MM.1S (cell line): ENCODE data around the gene ACACB.

ENCODE experiments used
- DNase-seq: peaks from one replicate; pipeline ENCODE4 v3.0.0-alpha.2; 2015
- H2AFZ ChIP-seq: fragments of 300-600 bp; sonication (generic); 2 replicates; pipeline ENCODE4 v1.6.0; 2016; ENCODE audit warnings: antibody characterized with exemption, low read length
- H3F3A ChIP-seq: fragments of 300-600 bp; sonication (generic); 2 replicates; pipeline ENCODE4 v1.6.1; 2016; ENCODE audit warnings: mild to moderate bottlenecking, antibody characterized with exemption, low read length, moderate library complexity, mixed read lengths; ENCODE audit not compliant: insufficient read depth
- H3K27ac ChIP-seq: fragments of 300-600 bp; sonication (generic); 2 replicates; pipeline ENCODE4 v1.5.1; 2016; ENCODE audit warnings: mild to moderate bottlenecking, low read length
- H3K27me3 ChIP-seq: fragments of 300-600 bp; sonication (generic); replicated peaks from 2 replicates; pipeline ENCODE4 v1.6.0; 2016; ENCODE audit warnings: low read length; ENCODE audit not compliant: insufficient read depth
- H3K36me3 ChIP-seq: fragments of 300-600 bp; sonication (generic); replicated peaks from 2 replicates; pipeline ENCODE4 v1.6.1; 2016; ENCODE audit warnings: mild to moderate bottlenecking, low read length, mixed read lengths; ENCODE audit not compliant: insufficient read depth
- H3K4me1 ChIP-seq: fragments of 300-600 bp; sonication (generic); 2 replicates; pipeline ENCODE4 v1.6.1; 2016; ENCODE audit warnings: low read length, mixed read lengths
- H3K4me2 ChIP-seq: fragments of 300-600 bp; sonication (generic); 2 replicates; pipeline ENCODE4 v1.6.0; 2016; ENCODE audit warnings: low read depth, low read length
- H3K4me3 ChIP-seq: fragments of 300-600 bp; sonication (generic); 2 replicates; pipeline ENCODE4 v1.5.1; 2016; ENCODE audit warnings: low read length, mixed read lengths
- H3K79me2 ChIP-seq: fragments of 300-600 bp; sonication (generic); 2 replicates; pipeline ENCODE4 v1.6.1; 2016; ENCODE audit warnings: mixed run types, low read length, mixed read lengths
- H3K9ac ChIP-seq: fragments of 300-600 bp; sonication (generic); 2 replicates; pipeline ENCODE4 v1.6.1; 2016; ENCODE audit warnings: low read length, mixed read lengths
- H3K9me2 ChIP-seq: fragments of 300-600 bp; sonication (generic); replicated peaks from 2 replicates; pipeline ENCODE4 v1.6.1; 2016; ENCODE audit warnings: mild to moderate bottlenecking, low read length, mixed read lengths; ENCODE audit not compliant: insufficient read depth
- H3K9me3 ChIP-seq: fragments of 300-600 bp; sonication (generic); replicated peaks from 2 replicates; pipeline ENCODE4 v1.6.1; 2016; ENCODE audit warnings: mild to moderate bottlenecking, low read length, mixed read lengths; ENCODE audit not compliant: insufficient read depth
- H4K20me1 ChIP-seq: fragments of 300-600 bp; sonication (generic); 2 replicates; pipeline ENCODE4 v1.6.1; 2016; ENCODE audit warnings: mild to moderate bottlenecking, low read length, moderate library complexity, mixed read lengths; ENCODE audit not compliant: insufficient read depth
- EZH2 ChIP-seq: fragments of 300-600 bp; sonication (generic); optimal IDR thresholded peaks from 2 replicates; pipeline ENCODE3; 2017; ENCODE audit warnings: low read depth, mild to moderate bottlenecking, antibody characterized with exemption, low read length, mixed read lengths
- EZH2phosphoT487 ChIP-seq: fragments of 300-600 bp; sonication (generic); IDR thresholded peaks from 2 replicates; pipeline ENCODE4 v1.6.1; 2018; ENCODE audit warnings: antibody characterized with exemption, low read length
- TF ChIP-seq, protein P1 (sequence below): fragments of 300-600 bp; sonication (generic); IDR thresholded peaks from 2 replicates; pipeline ENCODE4 v1.5.1; 2016; ENCODE audit warnings: antibody characterized with exemption, low read length, mixed read lengths

ACACB gene

DNA sequence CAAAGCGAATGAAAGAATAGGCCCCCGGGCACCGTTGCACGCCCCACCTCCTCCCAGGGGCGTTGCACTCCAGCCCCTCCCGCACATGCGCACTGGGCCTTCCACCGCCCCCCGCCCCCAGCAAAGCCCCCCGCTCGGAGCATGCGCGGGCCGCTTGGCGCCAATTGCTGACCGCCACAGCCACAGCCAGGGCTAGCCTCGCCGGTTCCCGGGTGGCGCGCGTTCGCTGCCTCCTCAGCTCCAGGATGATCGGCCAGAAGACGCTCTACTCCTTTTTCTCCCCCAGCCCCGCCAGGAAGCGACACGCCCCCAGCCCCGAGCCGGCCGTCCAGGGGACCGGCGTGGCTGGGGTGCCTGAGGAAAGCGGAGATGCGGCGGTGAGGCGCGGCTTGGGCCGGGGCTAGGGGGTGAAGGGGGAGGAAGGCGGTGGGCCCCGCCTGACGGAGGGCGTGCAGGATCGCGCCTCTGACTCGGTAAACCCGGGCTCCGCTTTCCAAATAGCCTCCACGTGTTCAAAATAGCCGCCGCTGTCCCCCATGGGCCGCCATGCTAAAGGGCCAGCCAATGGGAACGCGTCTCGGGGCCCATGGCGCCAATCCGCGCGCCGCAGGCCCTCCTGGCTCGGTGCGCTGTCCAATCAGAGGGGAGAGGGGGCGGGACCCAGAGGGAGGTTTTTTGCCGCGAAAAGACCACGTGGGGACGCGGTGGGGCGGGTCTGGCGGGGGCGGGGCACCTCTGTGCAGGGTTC, 18.8 kb upstream of the ACACB start, which contains the start of gene UNG:
TSS of gene UNG (plus strand) at position 163 of the 748 bp plus-strand sequence. CDS start at position 246, 83 bp downstream.
- Histone ChIP-seq H2AFZ (peak within 1 kb of the TSS; percentile 86), H3K36me3 (peaks cover 9% of the 10 kb centered on the region; the same call in 1 of the 2 replicates), H3K4me3 (peak within 1 kb of the TSS; percentile 82), H3K79me2 (peaks cover 50% of the 10 kb centered on the region), H3F3A (peaks cover 11% of the 10 kb centered on the region), H3K4me1 (peaks cover 26% of the 10 kb centered on the region), H3K27ac (peak within 1 kb of the TSS; percentile 67; the same call in 1 of the 2 replicates), H3K9ac (peak within 1 kb of the TSS; percentile 88), H3K27me3 (no peaks in the 10 kb centered on the region), H4K20me1 (no peaks in the 10 kb centered on the region), H3K9me3 (no peaks in the 10 kb centered on the region), H3K9me2 (no peaks in the 10 kb centered on the region), H3K4me2 (peak within 1 kb of the TSS; percentile 89)
- TF ChIP-seq EZH2 = no peak
- TF ChIP-seq, protein P1, sequence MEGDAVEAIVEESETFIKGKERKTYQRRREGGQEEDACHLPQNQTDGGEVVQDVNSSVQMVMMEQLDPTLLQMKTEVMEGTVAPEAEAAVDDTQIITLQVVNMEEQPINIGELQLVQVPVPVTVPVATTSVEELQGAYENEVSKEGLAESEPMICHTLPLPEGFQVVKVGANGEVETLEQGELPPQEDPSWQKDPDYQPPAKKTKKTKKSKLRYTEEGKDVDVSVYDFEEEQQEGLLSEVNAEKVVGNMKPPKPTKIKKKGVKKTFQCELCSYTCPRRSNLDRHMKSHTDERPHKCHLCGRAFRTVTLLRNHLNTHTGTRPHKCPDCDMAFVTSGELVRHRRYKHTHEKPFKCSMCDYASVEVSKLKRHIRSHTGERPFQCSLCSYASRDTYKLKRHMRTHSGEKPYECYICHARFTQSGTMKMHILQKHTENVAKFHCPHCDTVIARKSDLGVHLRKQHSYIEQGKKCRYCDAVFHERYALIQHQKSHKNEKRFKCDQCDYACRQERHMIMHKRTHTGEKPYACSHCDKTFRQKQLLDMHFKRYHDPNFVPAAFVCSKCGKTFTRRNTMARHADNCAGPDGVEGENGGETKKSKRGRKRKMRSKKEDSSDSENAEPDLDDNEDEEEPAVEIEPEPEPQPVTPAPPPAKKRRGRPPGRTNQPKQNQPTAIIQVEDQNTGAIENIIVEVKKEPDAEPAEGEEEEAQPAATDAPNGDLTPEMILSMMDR = no peak
- TF ChIP-seq EZH2phosphoT487 = no peak
- peak; percentile 97 for DNase-seq

DNA sequence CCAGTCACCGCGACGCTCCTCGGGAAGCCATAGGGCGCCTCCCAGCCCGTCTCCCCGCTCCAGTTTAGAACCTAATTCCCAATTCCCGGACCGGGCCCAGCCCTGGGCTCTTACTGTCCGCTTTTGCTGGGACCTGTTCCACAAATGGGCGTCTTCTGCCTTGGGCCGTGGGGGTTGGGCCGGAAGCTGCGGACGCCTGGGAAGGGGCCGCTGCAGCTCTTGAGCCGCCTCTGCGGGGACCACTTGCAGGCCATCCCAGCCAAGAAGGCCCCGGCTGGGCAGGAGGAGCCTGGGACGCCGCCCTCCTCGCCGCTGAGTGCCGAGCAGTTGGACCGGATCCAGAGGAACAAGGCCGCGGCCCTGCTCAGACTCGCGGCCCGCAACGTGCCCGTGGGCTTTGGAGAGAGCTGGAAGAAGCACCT, 18.2 kb upstream of the ACACB start:
- Histone ChIP-seq H3K4me2 (peak overlapping the region; percentile 89), H3F3A (peaks cover 11% of the 10 kb centered on the region), H3K36me3 (peaks cover 9% of the 10 kb centered on the region; the same call in 1 of the 2 replicates), H3K4me1 (peaks cover 21% of the 10 kb centered on the region), H3K9me3 (no peaks in the 10 kb centered on the region), H2AFZ (peak overlapping the region; percentile 65), H3K79me2 (peaks cover 46% of the 10 kb centered on the region), H4K20me1 (no peaks in the 10 kb centered on the region), H3K4me3 (peak overlapping the region; percentile 82), H3K9ac (peak overlapping the region; percentile 73), H3K9me2 (no peaks in the 10 kb centered on the region), H3K27me3 (no peaks in the 10 kb centered on the region), H3K27ac (peak overlapping the region; percentile 11; the same call in 1 of the 2 replicates)
- TF ChIP-seq, protein P1 = no peak
- TF ChIP-seq EZH2phosphoT487 (no peak), EZH2 (no peak)
- peak; percentile 38 for DNase-seq

DNA sequence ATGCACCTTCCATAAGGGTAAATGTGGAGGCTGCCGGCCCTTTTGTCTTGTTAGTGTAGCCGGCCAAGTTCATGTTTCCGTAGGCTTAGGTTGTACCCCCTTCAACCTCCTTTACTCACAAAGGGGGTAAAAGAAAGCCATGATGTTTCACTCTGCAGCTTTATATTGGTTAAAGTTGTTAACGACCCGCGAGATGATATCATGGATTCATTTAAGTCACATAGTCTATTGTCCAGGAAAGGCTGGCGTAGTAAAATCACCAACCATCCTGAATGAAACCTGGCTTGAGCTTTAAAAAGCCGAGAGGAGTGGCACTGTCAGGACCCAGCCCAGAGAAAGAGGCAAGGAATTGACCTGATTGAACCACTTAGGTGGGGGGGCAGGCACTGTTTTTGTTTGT, 17.7 kb upstream of the ACACB start:
- H3K4me2 ChIP-seq = peak overlapping the region; percentile 89
- TF ChIP-seq EZH2 (no peak), EZH2phosphoT487 (no peak)
- TF ChIP-seq, protein P1 = no peak
- peak overlapping the region; percentile 65 for H2AFZ ChIP-seq
- peak overlapping the region; percentile 73 for H3K9ac ChIP-seq
- H3K9me3 ChIP-seq = no peaks in the 10 kb centered on the region
- H3K9me2 ChIP-seq = no peaks in the 10 kb centered on the region
- H3K27me3 ChIP-seq = no peaks in the 10 kb centered on the region
- DNase-seq = no peak
- H3K4me1 ChIP-seq = peaks cover 20% of the 10 kb centered on the region
- peaks cover 45% of the 10 kb centered on the region for H3K79me2 ChIP-seq
- H3K36me3 ChIP-seq = peaks cover 11% of the 10 kb centered on the region; the same call in 1 of the 2 replicates
- H4K20me1 ChIP-seq = no peaks in the 10 kb centered on the region
- peak overlapping the region; percentile 11; the same call in 1 of the 2 replicates for H3K27ac ChIP-seq
- peaks cover 11% of the 10 kb centered on the region for H3F3A ChIP-seq
- peak overlapping the region; percentile 82 for H3K4me3 ChIP-seq
